HG03108 (cell line): ENCODE data around the gene S100A10.

ENCODE experiments used
- ATAC-seq: cut with Tn5 transposase; IDR thresholded peaks from one replicate; pipeline ENCODE4 v1.9.1; 2021; ENCODE audit warnings: moderate library complexity; ENCODE audit not compliant: unreplicated experiment

The S100A10 gene

DNA sequence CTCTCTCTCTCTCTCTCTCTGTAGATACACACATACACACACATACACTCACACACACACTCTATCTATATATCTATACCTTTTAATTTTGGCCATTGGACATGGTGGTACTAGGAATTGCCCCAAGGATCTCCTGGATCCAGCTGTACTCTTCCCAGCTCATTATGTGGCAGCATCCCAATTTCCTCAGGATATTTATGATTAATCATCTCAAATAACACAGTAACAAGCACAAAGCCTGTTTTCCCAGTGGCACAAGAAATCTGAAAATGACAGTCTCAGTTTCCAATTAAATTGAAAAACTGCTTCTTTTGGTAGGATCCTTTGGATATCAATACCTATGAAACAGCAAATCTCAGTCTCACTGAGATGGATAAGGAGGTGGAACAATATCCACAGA is 27.6 kb downstream of the S100A10 start:
- no peak for ATAC-seq

DNA sequence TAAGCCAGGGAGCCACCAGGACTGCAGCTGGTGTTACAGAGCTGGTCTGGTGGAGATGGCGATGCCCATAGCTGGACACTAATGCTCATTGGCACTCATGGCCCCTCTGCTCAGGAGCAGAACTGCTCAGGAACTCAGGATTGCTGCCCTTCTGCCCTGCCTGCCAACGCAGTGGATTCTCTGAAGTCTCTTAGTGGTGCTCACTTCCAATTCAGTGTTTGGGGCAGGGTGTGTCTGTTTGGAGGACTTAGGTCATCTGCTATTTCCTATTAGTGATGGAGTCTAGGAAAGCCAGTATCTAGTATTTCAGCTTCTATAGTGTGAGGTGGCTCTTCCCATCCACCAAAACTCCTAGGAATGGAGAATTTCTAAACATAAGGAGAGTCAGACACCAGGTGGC is 29.1 kb downstream of the S100A10 start:
- no peak for ATAC-seq

DNA sequence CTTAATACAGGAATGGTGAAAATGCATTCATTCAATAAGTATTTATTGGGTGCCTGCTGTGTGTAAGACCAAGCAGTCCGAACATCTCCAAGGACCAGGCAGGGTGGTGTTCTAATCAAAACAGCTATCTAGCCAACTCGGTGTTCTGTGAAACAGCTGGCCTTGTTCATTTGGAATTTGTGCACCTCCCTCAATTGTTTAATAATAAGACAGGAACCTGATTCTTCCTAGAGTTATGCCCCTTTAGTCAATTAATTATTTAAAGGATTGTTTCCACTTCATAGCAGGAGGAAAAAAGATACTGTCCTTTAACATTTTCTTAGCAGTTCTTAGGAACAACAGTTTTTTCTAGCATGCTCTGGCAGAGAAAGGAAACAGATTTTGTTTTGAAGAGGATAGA is 30.4 kb downstream of the S100A10 start:
- no peak for ATAC-seq

DNA sequence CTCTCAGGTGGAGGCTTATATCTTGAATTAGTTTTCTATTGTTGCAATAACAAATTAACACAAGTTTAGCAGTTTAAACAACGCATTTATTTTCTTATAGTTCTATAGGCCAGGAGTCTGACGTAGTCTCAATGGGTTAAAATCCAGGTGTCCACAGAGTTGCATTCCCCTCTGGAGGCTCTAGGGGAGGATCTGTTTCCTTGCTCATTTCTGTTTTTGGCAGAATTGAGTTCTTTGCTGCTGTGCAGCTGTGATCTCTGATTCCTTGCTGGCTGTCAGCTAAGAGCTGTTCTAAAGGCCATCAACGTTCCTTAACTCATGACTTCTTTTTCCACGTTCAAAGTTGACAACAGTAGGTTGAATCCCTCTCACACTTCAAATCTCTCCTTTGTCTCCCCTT is 31.8 kb downstream of the S100A10 start:
- no peak for ATAC-seq

DNA sequence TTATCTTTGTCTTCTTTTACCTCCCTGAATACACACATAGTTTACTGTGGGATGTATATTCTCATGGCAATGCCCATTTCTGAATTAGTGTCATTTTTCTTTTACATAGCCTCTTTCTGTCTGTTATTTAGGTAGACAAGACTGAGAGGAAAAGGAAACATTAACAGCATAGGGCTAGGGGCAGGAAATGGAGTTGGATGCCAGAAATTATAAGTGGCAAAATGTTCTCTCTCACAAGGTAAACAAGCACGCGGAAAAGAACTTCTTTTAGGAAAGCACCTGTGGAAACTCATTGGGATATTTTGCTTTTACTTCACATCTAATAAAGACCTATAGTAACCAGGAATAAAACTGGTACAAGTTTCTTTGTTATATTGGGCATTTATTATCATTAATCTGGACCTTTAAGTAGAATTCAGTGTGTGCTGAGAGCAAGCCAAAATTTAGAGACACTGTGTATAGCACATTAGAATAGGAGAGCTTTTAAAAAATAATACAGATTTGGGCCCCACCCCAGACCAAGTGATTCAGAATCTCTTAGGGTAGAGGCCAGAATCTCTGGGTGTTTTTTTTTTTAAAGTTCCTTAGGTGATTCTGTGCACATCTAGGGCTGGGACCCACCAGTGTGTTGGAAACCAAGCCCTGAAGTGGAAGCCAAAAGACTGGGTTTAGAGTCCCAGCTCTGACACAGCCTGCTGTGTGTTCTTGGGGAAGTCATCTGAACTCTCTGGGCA is 32.7 kb downstream of the S100A10 start:
- no peak for ATAC-seq

DNA sequence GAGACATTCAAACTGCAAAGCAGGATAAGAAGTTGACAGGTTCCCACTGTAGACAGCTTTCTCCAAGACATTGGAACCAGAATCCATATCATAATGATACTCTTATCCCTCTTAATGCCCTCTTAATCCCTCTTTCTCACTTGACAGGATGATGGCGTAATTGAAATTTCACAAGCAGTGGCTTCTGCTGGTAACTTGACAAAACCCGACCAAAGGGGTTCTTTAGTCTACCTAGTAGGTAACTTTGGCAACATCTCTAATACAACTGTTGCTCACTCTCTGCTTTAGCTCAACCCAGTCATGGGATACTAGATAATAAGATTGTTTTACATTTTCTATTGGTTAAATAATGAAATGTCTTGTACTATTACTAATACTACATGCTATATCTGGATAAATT is 34.7 kb downstream of the S100A10 start:
- no peak for ATAC-seq

DNA sequence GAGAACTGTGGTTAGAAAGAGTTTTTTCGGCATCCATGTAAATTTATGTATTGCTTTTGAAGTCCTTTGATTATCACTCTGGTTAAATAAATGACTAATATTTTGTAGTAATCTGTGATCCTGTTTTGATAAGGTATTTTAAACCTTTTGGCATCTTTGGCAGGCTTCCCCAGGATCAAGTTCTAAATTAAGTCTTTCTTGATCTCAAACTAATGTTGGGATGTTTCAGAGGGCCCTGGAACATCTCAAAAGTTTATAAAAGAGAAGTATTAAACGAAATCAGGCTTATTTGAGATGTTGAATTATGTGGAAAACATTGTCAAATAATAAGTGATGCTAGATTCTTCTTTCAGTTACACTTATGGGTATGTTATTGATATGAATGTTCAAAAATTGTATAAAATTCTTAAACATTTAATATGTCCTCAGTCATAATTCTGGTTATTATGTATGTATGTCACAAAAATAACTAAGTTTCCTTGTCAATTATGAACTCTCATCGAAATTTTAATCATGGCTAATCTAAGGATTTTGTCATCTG is 36.6 kb downstream of the S100A10 start:
- no peak for ATAC-seq

DNA sequence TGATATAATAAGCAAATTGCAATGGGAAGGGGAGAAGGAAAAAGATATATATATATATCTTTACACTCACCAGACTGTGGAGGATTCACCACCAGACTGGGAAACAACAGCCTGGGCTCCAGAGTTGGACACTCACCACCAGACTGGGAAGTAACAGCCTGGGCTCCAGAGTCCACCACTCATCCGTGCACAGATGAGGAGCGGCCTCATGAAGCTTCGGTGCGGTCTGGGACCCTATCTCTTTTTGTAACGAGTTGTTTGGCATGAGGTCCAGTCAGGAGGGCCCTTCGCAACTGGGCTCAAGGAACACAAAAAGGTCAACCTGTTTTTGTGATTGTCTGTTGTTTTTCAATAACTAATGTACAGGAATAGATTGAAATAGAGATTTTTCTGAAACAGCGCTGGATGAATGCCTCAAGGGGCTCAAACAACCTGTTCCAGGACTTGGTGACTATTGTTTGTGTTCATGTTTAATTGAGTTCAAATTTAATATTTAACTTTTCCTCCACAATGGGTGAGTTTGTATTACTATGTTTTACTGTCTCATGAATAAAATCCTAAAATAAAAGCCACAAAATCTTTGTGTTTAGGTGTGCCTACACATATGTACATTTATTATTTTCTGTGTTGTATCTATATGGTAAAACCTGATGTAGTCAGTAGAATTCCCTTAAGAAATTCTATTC is 40.1 kb downstream of the S100A10 start:
- no peak for ATAC-seq

DNA sequence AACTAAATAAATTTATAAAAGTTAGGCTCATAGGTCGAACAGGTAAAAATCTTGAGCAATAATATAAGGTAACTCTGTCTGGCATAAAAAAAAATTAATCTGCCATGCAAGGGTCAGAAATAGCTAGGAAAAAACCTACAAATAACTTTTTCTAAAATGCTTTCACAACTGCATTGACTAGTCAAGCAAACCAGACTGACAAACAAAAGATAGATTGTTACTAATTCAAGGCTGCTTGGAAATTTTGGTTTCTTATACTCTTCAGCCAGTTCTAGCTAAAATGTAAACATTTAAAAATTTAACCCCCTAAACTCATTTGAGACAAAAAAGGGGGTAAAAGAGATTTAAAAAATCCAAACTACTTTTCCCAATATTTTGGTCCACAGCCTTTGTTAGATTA is 40.8 kb downstream of the S100A10 start:
- ATAC-seq = no peak

DNA sequence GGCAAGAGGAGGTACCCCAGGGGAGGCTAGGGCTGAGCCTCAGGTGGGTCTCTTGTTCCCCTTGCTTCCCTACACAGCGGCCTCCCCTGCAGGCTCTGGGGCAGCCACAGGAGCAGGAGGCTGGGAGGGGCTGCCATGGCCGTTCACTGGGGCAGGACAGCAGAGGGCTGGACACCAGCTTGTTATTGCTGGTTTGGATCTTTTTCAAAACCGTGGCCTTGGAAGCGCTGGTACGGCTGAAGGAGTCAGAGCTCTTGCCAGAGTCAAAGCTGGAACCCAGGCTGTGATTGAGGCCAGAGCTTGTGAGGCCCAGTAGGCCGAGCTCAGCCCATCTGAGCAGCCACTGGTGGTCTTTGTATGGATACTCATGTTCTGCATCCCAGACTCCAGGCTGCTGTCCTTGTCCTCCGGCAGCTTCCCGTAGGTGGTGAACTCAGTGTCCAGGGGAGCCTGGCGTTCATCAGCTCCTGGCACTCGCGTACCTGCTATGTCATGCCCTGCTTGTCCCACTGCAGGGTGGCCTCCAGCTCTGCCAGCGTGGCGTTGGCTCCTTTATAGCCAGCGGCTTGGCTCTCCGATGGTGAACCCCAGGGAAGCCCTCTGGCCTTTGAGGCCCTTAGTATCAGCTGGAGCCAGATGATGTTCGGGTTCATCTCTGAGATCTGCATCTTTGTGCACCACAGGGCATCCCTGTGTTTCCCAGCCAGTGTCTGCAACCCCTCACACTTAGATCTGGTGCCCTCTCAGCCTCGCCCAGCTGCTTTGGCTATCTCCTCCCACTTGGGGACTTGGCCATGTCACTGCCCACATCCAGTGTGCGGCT is 44.1 kb downstream of the S100A10 start:
- no peak for ATAC-seq

DNA sequence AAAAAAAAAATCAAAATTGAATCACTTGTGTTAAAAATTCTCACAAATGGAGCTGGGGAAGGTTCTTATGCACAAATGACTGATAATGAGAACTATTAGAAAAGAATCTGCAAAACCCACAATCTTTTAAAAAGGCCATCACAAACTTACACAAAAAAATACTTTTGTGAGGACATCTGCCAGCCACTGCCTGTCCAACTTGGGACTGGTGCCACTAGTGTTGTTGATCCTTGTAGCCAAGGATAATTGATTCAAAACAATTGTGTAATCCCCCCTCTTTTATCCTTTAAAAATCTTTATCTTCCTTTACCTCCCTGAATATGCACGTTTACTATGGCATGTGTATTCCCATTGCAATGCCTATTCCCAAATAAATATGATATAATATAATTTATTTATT is 45.2 kb downstream of the S100A10 start:
- no peak for ATAC-seq

DNA sequence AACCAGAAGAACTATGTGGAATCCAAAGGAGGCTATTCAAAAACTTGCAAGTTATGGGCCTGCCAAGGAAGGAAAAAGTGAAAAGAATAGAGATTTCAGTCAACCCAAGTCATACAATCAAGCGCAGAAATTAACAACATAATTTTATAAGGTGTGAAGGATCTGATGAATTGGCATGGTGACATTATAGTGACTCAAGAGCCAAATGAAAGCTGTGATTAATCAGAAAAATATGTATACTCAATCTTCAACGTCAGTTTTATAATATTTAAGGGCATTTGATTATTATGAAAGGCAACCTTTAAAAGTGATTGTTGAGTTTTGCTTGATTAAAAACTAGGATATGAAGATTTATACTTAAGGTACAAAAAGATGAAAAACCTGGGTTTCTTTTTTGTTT is 46.5 kb downstream of the S100A10 start:
- no peak for ATAC-seq

DNA sequence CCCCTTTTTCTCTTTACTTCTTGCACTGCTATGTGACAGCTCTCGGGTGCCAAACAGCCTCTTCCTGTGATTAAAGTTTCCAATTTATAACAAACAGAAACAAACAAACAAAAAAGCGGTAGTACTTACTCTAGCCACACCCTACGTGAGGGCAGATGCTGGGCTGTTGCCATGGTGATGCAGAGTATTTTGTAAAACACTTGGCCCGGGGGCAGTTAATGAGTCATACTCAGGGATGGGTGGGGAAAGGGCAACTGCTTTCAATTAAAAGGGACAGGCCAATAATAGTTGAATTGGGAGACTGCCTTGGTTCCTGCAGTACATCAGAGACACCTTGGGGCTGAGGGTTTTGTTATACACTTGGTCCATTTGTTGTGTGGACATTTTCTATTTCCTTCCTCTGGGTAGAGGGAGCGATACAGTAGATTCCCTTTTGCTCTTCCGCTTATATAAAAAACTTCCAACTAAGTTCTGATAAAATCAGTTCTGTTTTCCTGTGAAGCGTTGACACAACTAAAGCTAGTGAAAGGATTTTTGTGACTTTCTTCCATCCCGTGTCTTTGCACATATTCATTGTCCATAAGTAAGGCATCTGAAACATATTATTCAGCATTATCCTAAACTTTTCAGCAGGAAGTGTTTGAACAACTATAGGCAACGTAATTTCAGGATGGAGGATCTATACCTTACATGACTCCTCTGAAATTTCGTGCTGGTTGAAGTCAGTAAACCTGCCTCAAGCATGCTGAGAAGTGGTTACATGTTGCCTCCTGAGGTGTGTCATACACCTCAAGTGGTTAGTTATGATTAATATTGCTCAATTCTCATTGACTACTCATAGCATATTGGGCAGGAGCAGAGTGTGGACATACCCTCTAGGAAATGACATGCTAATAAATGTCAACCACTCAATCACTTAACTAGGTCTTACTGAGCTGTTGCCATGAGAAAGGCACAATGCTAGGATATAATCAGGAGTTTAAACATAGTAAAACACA is 47.6 kb downstream of the S100A10 start:
- no peak for ATAC-seq

DNA sequence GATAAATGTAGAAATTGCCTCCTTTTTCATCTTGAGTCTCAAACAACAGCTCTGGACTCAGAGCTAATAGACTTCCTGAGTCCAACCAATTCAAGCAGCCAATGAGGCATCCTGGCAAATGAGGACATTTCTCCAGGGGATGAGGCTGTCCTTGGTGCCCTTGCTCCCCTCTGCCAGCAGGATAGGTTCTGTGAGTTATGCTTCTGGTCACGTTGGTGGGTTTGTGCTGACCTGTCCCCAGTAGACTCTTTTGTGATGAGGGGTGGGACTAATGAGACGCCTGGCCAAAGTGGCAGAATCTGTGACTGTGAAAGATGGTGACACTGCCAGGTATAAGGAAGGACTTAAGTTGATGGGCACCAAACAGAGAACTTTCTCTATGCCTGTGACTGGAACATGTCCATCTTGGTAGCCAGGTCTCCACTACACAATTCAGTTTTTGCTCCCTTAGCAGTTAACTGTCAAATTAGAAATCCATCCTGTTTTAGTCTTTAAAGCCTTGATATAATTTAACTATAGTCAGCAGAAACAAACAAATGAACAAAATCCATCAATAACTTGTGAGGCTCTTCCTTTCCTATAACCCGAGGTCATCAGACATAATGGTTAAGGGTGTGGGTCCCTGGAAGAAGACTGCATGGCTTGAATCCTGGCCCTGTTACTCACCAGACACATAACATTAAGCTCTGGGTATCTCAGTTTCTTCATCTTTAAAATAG is 48.6 kb downstream of the S100A10 start:
- no peak for ATAC-seq

DNA sequence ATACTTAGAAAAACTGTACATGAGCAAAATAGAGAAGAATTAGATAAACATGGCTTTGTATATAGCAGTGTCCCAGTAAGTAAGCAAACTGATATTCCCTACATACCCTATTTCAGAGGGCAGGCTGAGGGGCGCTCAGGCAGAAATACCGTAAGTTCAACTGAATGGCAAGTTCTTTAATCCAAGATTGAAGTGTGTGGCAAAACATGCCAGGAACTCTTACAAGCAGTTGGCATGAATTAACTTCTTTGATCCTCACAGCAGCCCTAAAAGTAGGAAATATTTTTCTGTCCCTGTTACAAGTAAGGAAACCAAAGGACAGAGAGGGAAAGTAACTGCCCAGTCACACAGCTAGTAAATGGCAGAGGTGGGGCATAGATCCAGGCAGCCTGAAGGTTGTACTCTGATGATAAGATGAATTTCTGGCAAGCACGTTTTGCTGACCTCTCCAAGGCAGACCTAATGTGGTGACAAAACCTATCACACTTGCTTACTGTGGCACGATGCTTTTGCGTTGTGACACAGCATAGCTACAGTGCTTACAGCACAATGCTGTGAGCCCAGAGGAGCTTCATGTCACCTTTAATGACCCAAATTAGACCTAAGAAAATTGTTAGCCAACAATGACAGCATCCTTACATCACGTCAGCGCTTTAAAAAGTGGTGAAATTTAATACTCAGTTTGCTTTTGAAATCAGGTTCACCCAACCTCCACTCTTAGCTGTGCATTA is 49.4 kb downstream of the S100A10 start:
- ATAC-seq = no peak

DNA sequence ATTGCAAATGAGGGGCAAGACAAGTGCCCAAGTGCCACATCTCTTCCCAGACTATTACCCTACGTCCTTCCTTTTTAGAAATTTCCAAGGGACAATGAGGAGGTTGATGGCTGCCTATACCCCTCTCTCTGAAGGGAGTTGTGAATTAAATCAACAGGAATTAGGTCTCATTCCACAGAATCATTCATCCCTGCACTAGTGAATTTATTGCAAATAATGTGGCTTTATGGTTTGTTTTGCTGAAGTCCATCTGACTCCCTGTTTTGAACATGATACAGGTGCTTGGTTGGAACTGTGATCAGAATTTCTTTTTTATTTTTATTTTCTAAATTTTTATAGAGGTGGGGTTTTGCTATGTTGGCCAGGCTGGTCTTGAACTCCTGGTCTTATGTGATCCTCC is 50.1 kb downstream of the S100A10 start:
- no peak for ATAC-seq

DNA sequence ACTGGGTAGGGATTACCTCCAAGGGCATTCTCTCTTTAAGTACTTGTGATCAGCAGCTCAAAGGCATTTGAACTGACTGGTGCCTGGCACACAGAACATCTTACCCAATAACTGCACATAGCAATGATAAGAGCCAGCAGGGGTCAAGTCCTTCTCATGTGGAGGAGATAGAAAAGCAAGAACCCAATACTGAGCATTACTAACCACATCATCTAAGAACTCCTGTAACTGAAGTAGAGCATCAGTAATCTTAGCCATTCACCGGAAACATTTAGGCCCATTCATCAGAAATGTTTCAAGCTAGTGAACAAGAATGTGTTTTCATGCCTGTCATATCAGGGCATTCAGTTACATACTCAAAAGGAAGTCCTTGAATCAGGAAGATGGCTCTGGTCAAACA is 50.8 kb downstream of the S100A10 start:
- ATAC-seq = no peak

DNA sequence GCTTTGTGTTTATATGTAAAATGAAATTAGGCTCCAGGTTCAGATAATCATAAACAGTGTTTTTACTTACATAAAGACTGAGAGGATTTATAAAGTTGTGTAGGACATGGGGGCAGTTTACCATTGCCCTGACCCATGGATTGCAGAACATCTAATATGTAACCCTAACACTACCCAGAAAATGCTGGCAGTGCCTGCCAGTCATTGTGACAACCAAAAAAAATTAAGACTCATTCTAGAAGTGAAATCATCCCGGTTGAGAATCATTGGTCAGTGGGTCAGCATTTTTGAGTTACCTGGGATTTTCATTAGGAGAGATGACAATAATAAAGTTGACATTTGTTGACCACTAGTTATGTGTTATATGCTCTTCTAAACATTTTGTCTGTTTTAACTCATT is 53.1 kb downstream of the S100A10 start:
- no peak for ATAC-seq

DNA sequence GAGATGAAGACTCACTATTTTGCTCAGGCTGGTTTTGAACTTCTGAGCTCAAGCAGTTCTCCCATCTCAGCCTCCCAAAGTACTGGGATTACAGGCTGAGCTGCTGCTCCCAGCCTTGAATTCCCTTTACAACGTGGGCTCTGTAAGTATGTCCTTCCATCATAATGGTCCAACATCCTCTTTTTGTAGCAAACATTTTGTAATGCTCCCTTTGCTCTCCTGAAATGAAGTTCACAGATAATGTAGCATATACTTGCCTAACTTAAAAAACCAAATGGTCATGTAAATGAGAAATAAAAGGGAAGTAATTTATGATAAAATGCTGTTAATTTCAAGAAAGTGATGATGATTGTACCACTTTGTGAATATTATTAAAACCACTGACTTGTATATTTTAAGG is 53.9 kb downstream of the S100A10 start:
- no peak for ATAC-seq
